Subcutaneous adipose tissue (tissue), 4 donors: ENCODE results near the gene AGBL3. TPM values are rescaled to one million over a fixed set of nuclear protein-coding genes. Genes with fewer than 3 reads are reported as not detected.

ENCODE experiments used
- CTCF ChIP-seq: fragments of 450-650 bp; IDR thresholded peaks from one replicate; pipeline ENCODE4 v1.5.1; 2016; ENCODE audit warnings: low read depth, mild to moderate bottlenecking, control low read depth, antibody characterized with exemption, moderate library complexity
- total RNA-seq, 4 donors: library from RNA; depleted of rRNA; stranded (reverse); fragments of >200 nt; gene quantifications; one replicate each; pipeline ENCODE4 v1.1.0, GENCODE V29; 2016

Gene AGBL3
- total RNA-seq = 1 to 10 TPM; 2.9 to 4.9 (median 3.6) TPM

- TF ChIP-seq CTCF = no peak
Observed at GRCh38 chr7:134986363-134987251, at the start of gene AGBL3. TSS of gene AGBL3 (plus strand) at chr7:134986508. CDS start at chr7:134987934, 1,426 bp downstream.

GRCh38 chr7:134936893-134937510 is 49.3 kb upstream of the AGBL3 start:
- no peak for TF ChIP-seq CTCF

- TF ChIP-seq CTCF = no peak
Observed at GRCh38 chr7:134938141-134938540, 48.2 kb upstream of the AGBL3 start.

GRCh38 chr7:134939136-134939535 is 47.2 kb upstream of the AGBL3 start:
- no peak for TF ChIP-seq CTCF

- TF ChIP-seq CTCF = no peak
Observed at GRCh38 chr7:134940729-134941128, 45.6 kb upstream of the AGBL3 start.

- no peak for TF ChIP-seq CTCF
Observed at GRCh38 chr7:134941185-134941900, 45.0 kb upstream of the AGBL3 start.

- no peak for TF ChIP-seq CTCF
Observed at GRCh38 chr7:134941952-134942351, 44.4 kb upstream of the AGBL3 start.
